ENCODE measurements around the gene RAB14. TPM values are rescaled to one million over a fixed set of nuclear protein-coding genes. Genes with fewer than 3 reads are reported as not detected.
A peak's percentile ranks its signal among the peaks of the same experiment; 100 is the strongest.

Gene RAB14
- total RNA-seq, 1 experiment from 2014 or later: 30.4 TPM

- peak overlapping the region; percentile 76 for H3K27ac ChIP-seq
These were observed 11.6 kb upstream of the RAB14 start for GRCh38 chr9:121213136-121213806.

DNA sequence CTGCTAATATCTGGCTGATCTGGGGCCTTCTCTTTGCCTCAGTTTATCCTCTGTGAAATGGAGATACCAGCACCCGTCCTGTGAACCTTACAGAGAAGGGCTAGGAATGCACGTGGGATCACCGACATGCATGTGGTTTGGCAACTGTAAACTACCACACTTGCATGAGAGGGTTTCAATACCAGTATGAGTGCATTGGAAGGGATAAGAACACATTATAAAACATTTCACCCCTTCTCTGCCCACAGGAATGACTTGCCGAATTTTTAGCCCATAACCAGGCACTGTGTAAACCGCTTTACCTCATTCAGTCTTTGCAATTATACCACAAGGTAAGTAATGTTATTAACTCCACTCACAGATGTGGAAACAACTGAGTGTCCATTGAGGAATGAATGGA is 8.9 kb upstream of the RAB14 start:
- Histone ChIP-seq H3K27me3 (replicated peaks) (no peaks in the 10 kb centered on the region), H3K4me3 (no peak overlapping the region), H3K9me3 (replicated peaks) (no peaks in the 10 kb centered on the region), H3K4me1 (replicated peaks) (peaks cover 49% of the 10 kb centered on the region), H3K27ac (no peak overlapping the region; the same call in 1 of the 2 replicates), H3K36me3 (no peaks in the 10 kb centered on the region)
- peak in 1 of 2 experiments; percentile 35 for DNase-seq (ENCODE audit: low read depth in 1 of 2, low spot score in 2 of 2)

More at GRCh38 chr9:121213136-121213806, 11.6 kb upstream of the RAB14 start:
- H3K36me3 ChIP-seq: no peaks in the 10 kb centered on the region
- H3K9me3 ChIP-seq (replicated peaks): no peaks in the 10 kb centered on the region
- peaks cover 32% of the 10 kb centered on the region for H3K4me1 ChIP-seq (replicated peaks)
- peak; percentile 87 to 88 for DNase-seq (ENCODE audit: low read depth in 1 of 2, low spot score in 2 of 2)
- no peaks in the 10 kb centered on the region for H3K27me3 ChIP-seq (replicated peaks)
- H3K4me3 ChIP-seq: no peak overlapping the region

DNA sequence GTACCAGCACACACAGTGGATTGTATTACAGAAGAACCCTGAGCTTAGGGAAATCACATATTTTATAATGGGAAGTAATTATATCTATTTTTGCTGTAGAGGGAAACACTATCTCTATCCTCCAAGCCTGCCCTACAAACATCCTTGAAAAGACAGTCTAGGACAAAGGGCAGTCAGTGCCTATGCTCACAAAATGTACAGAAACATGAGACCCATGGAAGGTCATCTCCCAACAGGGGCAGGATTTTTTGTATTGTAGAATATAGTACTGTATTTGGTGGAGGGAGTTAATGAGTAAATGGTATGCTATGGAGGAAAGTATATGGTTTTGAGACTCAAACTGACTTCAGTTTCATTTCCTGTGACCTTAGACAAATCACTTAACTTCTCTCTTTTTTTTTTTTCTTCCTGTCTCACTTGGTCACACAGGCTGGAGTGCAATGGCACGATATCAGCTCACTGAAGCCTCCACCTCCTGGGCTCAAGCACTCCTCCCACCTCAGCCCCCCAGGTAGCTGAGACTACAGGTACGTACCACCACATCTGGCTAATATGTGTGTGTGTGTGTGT is 5.8 kb upstream of the RAB14 start:
- Histone ChIP-seq H3K27ac (0 out of 2 replicates have a peak overlapping the region, but pooled peaks have one; percentile 0), H3K4me1 (replicated peaks) (peaks cover 37% of the 10 kb centered on the region), H3K4me3 (no peak overlapping the region), H3K9me3 (replicated peaks) (no peaks in the 10 kb centered on the region), H3K27me3 (replicated peaks) (no peaks in the 10 kb centered on the region), H3K36me3 (no peaks in the 10 kb centered on the region)
- DNase-seq (ENCODE audit: low read depth in 1 of 2, low spot score in 2 of 2): no peak

GRCh38 chr9:121206516-121207370 is 5.1 kb upstream of the RAB14 start:
- peak; percentile 89 to 92 for DNase-seq (ENCODE audit: low read depth in 1 of 2, low spot score in 2 of 2)
- Histone ChIP-seq H3K27ac (peak overlapping the region; percentile 38), H3K36me3 (no peaks in the 10 kb centered on the region), H3K9me3 (replicated peaks) (no peaks in the 10 kb centered on the region), H3K27me3 (replicated peaks) (no peaks in the 10 kb centered on the region), H3K4me3 (no peak overlapping the region), H3K4me1 (replicated peaks) (peaks cover 41% of the 10 kb centered on the region)

- peaks cover 7% of the 10 kb centered on the region for H3K36me3 ChIP-seq
- H3K4me1 ChIP-seq (replicated peaks): peaks cover 32% of the 10 kb centered on the region
- no peak overlapping the region for H3K27ac ChIP-seq
- no peak for DNase-seq (ENCODE audit: low read depth in 1 of 2, low spot score in 2 of 2)
- no peak overlapping the region for H3K4me3 ChIP-seq
- H3K27me3 ChIP-seq (replicated peaks): no peaks in the 10 kb centered on the region
- no peaks in the 10 kb centered on the region for H3K9me3 ChIP-seq (replicated peaks)
These were observed 2.9 kb upstream of the RAB14 start for GRCh38 chr9:121204611-121205010.

DNA sequence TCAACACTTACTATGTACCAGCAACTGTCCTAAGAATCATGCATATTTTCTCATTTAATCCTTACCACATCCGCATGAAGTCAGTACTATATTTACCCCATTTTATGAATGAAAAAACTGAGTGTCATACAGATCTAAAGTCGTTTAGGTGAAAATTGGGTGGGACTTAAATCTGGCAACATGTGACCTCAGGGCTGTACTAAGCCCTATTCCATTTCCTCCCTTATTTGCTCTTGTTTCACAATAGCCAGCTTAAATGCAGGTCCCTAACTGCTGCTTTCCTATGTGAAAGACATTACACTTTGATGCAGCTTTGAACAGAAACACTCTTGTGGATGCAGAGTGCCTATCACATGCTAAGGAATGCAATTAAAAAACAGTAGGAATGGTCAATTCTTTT is 2.5 kb upstream of the RAB14 start:
- Histone ChIP-seq H3K27me3 (replicated peaks) (no peaks in the 10 kb centered on the region), H3K27ac (no peak overlapping the region), H3K4me3 (no peak overlapping the region), H3K9me3 (replicated peaks) (no peaks in the 10 kb centered on the region), H3K36me3 (peaks cover 7% of the 10 kb centered on the region), H3K4me1 (replicated peaks) (peaks cover 37% of the 10 kb centered on the region)
- no peak for DNase-seq (ENCODE audit: low read depth in 1 of 2, low spot score in 2 of 2)

DNA sequence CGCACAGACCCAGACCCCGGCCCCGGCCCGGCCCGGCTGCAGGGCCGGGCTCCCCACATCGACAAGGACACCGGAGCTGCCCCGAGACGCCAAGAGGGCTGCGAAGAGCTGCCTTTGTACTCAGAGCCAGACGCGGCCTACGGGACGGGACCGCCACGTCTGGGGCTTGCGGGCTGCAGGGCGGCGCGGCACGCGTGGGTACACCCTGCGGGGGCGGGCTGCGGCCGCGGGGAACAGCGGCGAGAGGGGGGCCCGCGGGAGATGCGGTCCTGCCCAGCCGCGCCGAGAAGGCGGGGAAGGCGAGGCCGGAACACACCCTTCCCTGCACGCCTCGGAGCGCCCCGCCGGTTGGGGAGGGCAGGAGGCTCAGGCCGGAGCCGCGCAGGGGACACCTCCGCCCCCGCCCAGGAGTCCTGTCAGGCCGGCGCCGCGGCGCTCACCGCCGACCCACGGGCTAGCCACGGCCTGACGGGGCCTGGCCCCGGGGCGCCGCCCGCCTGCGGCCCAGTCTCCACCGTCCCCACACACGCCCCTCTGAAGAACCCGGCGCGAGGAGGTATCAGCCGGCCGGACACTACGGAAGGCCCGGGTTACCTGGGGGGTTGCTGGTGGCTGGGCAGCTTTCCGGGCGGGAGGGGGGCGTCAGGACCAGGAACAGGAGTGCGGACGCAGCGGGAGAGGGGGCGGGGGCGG is 478 bp downstream of the RAB14 start:
- no peak for DNase-seq (ENCODE audit: low read depth in 1 of 2, low spot score in 2 of 2)
- Histone ChIP-seq H3K36me3 (peaks cover 7% of the 10 kb centered on the region), H3K27ac (peak overlapping the region; percentile 60)

GRCh38 chr9:121200356-121200755 is 1.3 kb downstream of the RAB14 start:
- H3K27ac ChIP-seq: no peak overlapping the region
- H3K36me3 ChIP-seq: peaks cover 7% of the 10 kb centered on the region
- H3K27me3 ChIP-seq (replicated peaks): no peaks in the 10 kb centered on the region
- H3K9me3 ChIP-seq (replicated peaks): no peaks in the 10 kb centered on the region
- peaks cover 19% of the 10 kb centered on the region for H3K4me1 ChIP-seq (replicated peaks)
- no peak for DNase-seq (ENCODE audit: low read depth in 1 of 2, low spot score in 2 of 2)
- H3K4me3 ChIP-seq: peak overlapping the region; percentile 87

More for the DNA sequence above, 478 bp downstream of the RAB14 start:
- peaks cover 27% of the 10 kb centered on the region for H3K4me1 ChIP-seq (replicated peaks)
- H3K27me3 ChIP-seq (replicated peaks): no peaks in the 10 kb centered on the region
- no peaks in the 10 kb centered on the region for H3K9me3 ChIP-seq (replicated peaks)
- H3K4me3 ChIP-seq: peak overlapping the region; percentile 87

DNA sequence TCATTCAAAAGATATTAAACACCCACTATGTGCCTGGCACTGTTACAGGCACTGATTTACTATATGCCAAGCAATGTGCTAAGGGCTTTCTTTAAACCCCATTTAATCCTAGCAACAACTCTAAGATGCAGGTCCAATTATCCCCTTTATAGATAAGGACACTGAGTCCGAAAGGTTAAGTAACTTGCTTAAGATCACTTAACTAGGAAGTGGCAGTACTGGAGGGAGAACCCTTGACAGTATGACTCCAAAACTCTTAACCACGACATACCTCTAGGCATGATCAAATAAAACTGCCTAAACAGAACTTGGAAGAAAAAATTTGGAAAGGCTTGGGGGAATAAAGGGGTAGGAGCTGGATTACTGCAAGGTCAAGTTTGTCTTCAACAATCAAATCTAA is 1.7 kb downstream of the RAB14 start:
- peaks cover 7% of the 10 kb centered on the region for H3K36me3 ChIP-seq
- no peak overlapping the region for H3K27ac ChIP-seq
- H3K27me3 ChIP-seq (replicated peaks): no peaks in the 10 kb centered on the region
- H3K4me1 ChIP-seq (replicated peaks): peaks cover 19% of the 10 kb centered on the region
- H3K4me3 ChIP-seq: peak overlapping the region; percentile 87
- H3K9me3 ChIP-seq (replicated peaks): no peaks in the 10 kb centered on the region
- no peak for DNase-seq (ENCODE audit: low read depth in 1 of 2, low spot score in 2 of 2)

DNA sequence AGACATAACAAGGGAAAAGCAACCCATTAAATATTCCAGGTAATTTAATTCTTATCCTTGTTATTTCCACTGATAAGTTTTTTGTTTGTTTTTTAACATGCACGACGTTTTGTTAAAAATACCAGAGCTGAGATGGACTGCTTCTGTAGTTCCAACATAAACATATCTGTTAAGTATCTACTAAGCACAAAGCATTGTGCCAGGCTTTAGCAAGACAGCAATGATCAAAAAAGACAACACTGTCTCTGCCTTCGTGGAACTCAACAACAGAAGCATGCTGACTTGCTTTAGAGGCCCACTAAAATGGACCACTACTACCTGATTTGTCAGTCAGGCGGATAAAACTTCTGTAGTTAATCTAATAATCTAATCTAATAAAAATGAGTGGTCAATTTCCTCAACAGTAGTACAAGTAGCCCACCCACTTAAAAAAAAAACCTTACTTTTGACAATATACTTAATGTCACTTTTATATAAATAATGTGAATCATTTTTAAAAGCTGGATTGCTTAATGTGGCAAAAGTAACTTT is 3.1 kb downstream of the RAB14 start:
- Histone ChIP-seq H3K27ac (no peak overlapping the region), H3K9me3 (replicated peaks) (no peaks in the 10 kb centered on the region), H3K4me1 (replicated peaks) (peaks cover 19% of the 10 kb centered on the region), H3K4me3 (no peak overlapping the region), H3K27me3 (replicated peaks) (no peaks in the 10 kb centered on the region), H3K36me3 (peaks cover 7% of the 10 kb centered on the region)
- DNase-seq (ENCODE audit: low read depth in 1 of 2, low spot score in 2 of 2): no peak

- no peak for DNase-seq (ENCODE audit: low read depth in 1 of 2, low spot score in 2 of 2)
- peaks cover 15% of the 10 kb centered on the region for H3K4me1 ChIP-seq (replicated peaks)
- no peaks in the 10 kb centered on the region for H3K9me3 ChIP-seq (replicated peaks)
- H3K27me3 ChIP-seq (replicated peaks): no peaks in the 10 kb centered on the region
- peaks cover 7% of the 10 kb centered on the region for H3K36me3 ChIP-seq
- H3K4me3 ChIP-seq: no peak overlapping the region
- no peak overlapping the region for H3K27ac ChIP-seq
These were observed 4.5 kb downstream of the RAB14 start for GRCh38 chr9:121197132-121197531.

- Histone ChIP-seq H3K4me1 (replicated peaks) (peaks cover 14% of the 10 kb centered on the region), H3K27ac (no peak overlapping the region), H3K4me3 (no peak overlapping the region), H3K27me3 (replicated peaks) (no peaks in the 10 kb centered on the region), H3K9me3 (replicated peaks) (no peaks in the 10 kb centered on the region), H3K36me3 (peaks cover 5% of the 10 kb centered on the region)
- DNase-seq (ENCODE audit: low read depth in 1 of 2, low spot score in 2 of 2): no peak
These were observed 5.3 kb downstream of the RAB14 start for GRCh38 chr9:121196389-121196788.

DNA sequence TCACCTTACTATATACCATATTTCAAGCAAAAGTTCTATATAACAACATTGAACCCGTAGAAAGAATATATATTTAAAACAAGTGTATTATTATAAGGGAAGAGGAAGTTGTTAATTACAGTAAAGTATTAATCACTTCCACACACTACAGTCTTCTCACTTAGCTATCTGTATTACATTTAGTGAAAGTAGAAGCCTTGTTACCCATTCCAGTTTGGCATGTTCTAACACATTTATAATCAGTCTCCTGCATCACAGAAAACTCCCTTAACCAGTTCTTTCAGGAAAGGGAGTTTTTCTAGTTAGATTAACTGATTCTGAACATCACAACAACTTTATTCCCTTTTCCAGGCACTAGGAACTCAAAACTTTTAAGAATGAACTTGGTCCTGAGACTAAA is 6.9 kb downstream of the RAB14 start:
- no peaks in the 10 kb centered on the region for H3K27me3 ChIP-seq (replicated peaks)
- H3K9me3 ChIP-seq (replicated peaks): no peaks in the 10 kb centered on the region
- H3K36me3 ChIP-seq: 0 out of 2 replicates have a peak, but pooled peaks cover 2% of the 10 kb centered on the region
- H3K4me1 ChIP-seq (replicated peaks): peaks cover 17% of the 10 kb centered on the region
- H3K27ac ChIP-seq: no peak overlapping the region
- no peak for DNase-seq (ENCODE audit: low read depth in 1 of 2, low spot score in 2 of 2)
- no peak overlapping the region for H3K4me3 ChIP-seq

Data from SJSA1 (cell line).